Measurements from ENCODE around the gene CIBAR2.

The CIBAR2 gene

GRCh38 chr16:85144026-85144915, 32.0 kb upstream of the CIBAR2 start:
- DNase-seq (ENCODE audit: low spot score) = no peak

DNA sequence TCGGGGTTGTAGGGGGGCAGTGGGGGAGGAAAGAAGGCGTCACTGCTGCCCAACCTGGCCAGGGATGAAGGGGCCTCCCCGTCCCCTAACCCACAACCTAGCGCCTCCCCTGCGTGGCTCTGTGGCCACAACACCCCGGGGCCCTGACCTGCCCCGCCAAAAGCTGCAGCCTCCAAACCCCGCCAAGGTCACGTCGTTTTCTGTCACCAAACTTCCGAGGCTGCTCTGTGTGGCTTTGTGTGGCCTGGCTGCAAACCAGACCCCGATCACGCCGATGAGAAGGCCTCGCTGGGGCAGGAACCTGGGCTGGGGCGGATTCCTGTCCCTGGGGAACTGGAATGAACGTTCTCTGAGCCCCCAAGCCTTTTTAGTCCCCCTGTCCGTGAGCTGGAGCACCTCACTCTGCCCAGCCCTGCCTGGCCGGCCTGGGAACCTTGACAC, 30.5 kb upstream of the CIBAR2 start:
- DNase-seq (ENCODE audit: low spot score) = no peak

DNA sequence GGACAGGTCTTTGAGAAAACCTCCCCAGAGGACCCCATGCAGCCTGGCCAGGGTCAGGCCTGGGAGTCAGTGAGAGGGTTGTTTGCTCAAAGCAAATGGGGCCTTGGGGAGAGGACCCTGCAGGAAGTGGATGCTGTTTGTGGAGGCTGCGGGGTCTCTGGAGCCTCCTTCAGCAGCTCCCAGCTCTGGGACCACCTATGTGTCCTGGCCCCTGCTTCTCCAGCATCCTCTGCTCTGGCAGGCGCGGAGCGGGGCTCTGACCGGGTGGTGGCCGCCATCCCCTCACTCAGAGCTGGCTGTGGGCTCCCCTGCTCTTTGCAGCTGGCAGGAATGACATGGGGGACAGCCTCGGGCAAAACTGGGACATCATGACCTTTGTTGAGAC, 29.8 kb upstream of the CIBAR2 start:
- no peak for DNase-seq (ENCODE audit: low spot score)

DNA sequence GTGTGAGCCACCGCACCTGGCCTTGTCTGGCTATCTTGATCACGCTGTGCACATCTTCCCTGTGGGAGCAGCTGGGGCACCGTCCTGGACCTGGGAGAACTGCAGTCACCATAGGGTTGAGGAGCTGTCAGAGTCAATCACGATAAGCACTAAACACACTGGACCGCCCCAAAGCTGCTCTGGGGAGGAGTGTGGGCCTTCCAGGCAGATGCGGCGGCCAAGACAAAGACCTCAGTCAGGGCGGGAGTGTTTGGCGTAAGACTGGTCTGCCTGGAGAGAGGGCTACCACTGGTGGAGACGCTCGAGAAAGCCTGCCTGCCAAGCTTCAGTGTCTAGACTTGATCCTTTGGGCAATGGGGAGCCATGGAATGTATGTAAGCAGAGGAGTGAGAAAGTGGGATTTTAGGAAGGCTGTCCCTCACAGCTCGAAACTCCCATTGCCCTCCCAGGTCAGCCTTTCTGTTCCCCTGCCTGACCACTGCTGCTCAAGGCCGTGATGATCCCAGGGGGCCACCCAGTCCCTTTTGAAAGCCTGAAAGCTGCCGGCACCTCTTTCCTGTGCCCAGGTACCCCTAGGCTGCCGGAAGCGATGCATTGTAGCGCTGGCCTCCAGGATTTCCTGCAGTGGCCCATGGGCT, 29.3 kb upstream of the CIBAR2 start:
- DNase-seq (ENCODE audit: low spot score) = no peak

DNA sequence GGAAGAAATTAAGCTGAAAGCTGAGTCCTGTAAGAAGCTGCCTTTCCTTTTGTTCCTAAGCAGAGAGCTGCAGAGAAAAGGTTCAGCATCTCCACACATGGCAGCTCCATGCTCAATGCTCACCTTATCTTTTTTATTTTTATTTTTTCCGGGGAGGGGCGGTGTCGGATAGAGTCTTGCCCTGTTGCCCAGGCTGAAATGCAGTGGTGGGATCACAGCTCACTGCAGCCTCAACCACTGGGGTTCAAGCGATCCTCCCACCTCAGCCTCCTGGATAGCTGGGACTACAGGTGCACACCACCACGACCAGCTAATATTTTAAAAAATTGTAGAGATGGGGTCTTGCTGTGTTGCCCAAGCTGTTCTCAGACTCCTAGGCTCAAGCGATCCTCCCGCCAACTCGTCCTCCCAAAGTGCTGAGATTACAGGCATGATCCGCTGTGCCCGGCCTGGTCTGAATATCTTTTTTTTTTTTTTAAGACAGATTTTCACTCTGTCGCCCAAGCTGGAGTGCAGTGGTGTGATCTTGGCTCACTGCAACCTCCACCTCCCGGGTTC, 28.3 kb upstream of the CIBAR2 start:
- DNase-seq (ENCODE audit: low spot score) = no peak

GRCh38 chr16:85139881-85140339, 27.6 kb upstream of the CIBAR2 start:
- no peak for DNase-seq (ENCODE audit: low spot score)

GRCh38 chr16:85138825-85139627, 26.8 kb upstream of the CIBAR2 start:
- no peak for DNase-seq (ENCODE audit: low spot score)

GRCh38 chr16:85138073-85138824, 26.0 kb upstream of the CIBAR2 start:
- DNase-seq (ENCODE audit: low spot score) = no peak

DNA sequence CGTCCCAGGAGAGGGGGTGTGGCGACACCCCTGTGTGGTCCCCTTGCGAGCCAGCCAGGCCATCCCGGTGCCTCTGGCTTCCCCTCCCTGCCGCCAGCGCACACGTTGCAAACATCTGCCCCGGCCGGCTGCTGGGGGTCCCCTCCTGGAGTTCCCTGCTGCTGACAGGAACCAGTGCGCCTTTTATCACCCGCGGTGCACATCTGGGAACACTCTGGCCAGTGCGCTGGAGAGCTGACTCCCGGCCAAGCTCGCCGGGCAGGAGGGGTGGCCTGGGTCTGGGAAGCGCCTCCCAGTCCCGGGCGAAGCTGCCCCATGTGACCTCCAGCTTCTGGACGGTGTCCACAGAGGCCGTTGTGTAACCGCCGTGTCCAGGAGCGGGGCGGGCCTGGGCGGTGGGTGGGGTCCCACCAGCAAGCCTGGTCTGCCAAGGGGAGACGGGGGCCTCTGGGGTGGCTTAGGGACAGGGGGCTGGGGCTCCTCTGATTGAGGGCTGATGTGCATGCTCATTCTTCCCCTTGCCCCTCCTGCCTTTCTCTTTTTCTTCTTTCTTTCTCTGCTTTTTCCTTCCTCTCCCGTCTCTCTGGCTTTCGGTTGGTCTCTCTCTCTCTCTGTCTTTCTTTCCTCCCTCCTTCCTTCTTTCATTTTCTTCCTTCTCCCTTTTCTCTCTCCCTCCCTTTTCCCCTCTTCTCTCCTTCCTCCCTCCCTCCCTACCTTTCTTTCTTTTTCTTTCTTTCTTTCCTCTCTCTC, 25.2 kb upstream of the CIBAR2 start:
- no peak for DNase-seq (ENCODE audit: low spot score)

DNA sequence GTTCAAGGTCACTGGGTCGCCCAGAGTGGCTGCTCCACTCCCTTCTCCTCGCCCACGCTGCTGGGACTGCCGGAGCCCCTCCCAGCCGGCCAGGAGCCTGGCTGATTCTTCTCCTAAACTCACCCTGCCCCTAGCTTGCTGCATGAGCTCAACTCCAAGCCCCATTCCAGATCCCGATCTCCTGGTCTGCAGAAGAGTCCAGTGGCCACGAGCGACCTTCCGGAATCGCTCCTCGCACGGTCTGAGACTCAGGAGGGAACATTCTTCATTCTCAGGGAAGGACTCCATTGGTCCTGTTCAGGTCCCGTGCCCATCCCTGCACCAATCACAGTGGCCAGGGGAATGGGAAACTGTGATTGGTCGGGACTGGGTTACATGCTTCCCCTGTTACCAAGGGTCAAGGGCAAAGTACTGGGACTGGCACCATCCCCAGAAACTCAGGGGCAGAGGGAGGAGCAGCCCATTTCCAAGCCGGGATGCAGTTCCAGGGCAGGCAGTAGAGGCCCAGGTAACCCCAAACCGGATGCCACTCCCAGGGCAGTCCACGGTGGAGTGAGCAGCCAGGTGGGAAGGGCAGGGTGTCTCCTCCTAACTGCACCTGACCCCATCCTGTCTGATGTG, 24.5 kb upstream of the CIBAR2 start:
- no peak for DNase-seq (ENCODE audit: low spot score)

- DNase-seq (ENCODE audit: low spot score) = no peak
Observed at GRCh38 chr16:85136213-85136701, 24.0 kb upstream of the CIBAR2 start.

GRCh38 chr16:85134789-85135142, 22.5 kb upstream of the CIBAR2 start:
- no peak for DNase-seq (ENCODE audit: low spot score)

DNA sequence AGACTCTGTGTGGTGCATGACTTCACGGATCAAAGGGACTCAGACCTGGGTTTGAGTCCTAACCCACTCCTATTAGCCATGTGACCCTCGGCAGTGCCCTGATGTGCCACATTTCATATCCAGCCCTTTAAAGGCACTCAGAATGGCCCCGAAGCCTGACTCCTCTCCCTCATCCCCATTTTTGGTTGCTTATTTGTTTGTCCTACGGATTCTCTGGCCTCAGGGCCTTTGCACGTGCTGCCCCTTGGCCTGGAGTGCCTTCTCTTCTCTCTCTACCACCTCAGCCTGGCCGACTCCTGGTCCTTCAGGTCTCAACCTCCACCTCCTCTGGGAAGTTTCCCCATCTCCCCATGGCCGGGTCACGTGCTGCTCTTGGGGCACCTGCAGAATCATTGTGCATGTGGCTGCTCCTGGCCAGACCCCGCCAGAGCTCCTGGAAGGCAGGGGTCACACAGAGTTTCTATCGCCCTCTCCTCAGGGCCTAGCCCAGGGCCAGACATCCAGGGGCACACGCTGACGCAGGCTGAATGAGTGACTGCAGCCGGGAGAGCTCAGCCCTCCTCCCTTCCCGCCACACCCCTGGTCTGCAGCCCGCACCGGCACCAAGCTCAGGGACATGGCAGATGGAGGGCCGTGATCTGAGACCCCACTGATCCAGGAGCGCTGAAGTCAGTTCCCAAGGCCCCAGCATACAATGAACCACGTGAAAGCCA, 22.0 kb upstream of the CIBAR2 start:
- DNase-seq (ENCODE audit: low spot score) = no peak

GRCh38 chr16:85133290-85133599, 21.0 kb upstream of the CIBAR2 start:
- DNase-seq (ENCODE audit: low spot score) = no peak

- no peak for DNase-seq (ENCODE audit: low spot score)
Observed at GRCh38 chr16:85132456-85133289, 20.4 kb upstream of the CIBAR2 start.

DNA sequence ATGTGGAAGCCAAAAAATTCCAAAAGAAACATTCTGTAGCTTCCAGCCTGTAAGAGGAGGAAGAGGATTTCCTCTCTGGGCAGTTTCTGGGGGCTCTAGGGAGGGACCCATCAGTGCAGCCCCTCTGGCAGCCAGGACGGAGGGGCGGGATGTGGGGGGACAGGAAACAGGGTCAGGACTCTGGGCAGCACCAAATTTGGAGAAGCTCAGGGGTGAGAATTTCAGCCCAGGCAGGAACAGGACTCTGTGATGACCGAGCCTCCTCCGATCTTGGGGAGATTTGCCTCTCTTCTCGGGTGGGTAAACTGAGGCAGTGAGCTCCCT, 18.4 kb upstream of the CIBAR2 start:
- no peak for DNase-seq (ENCODE audit: low spot score)

GRCh38 chr16:85129876-85130704, 17.8 kb upstream of the CIBAR2 start:
- DNase-seq (ENCODE audit: low spot score) = no peak
